Measurements from ENCODE around the gene ZNF641. TPM values are rescaled to one million over a fixed set of nuclear protein-coding genes. Genes with fewer than 3 reads are reported as not detected.

Gene ZNF641
- total RNA-seq, 2 experiments from 2014 or later = 10.6 to 11.8 TPM

Small RNA genes lying within 50 kb of the gene (small RNA-seq; reads per million reads assigned to genes)
- gene AC024257.2 = not detected

Other genes with a start within 250 kb of the ZNF641 start
- 29.9 and 48.3 TPM in 2 replicates for gene SENP1, start 244.8 kb downstream of the ZNF641 start, total RNA-seq (2014; rRNA removed; shearing (Covaris generic))
- 54.7 and 63.5 TPM in 2 replicates for gene SENP1, start 244.8 kb downstream of the ZNF641 start, total RNA-seq (2022)
- 37.4 and 42.3 TPM in 2 replicates for gene PFKM, start 231.6 kb downstream of the ZNF641 start, total RNA-seq (2014; rRNA removed; shearing (Covaris generic))
- 72.5 and 80.1 TPM in 2 replicates for gene PFKM, start 231.6 kb downstream of the ZNF641 start, total RNA-seq (2022)
- 19.9 and 26.6 TPM in 2 replicates for gene ASB8, start 193.4 kb downstream of the ZNF641 start, total RNA-seq (2014; rRNA removed; shearing (Covaris generic))
- gene ASB8, start 193.4 kb downstream of the ZNF641 start, total RNA-seq (2022) = 39.3 and 41.5 TPM in 2 replicates
- not detected in 2 replicates for gene CCDC184, start 167.3 kb downstream of the ZNF641 start, total RNA-seq (2014; rRNA removed; shearing (Covaris generic))
- not detected in 2 replicates for gene CCDC184, start 167.3 kb downstream of the ZNF641 start, total RNA-seq (2022)
- not detected in 2 replicates for gene OR10AD1, start 147.6 kb downstream of the ZNF641 start, total RNA-seq (2014; rRNA removed; shearing (Covaris generic))
- gene OR10AD1, start 147.6 kb downstream of the ZNF641 start, total RNA-seq (2022) = not detected in 2 replicates
- gene ANP32D, start 121.6 kb upstream of the ZNF641 start, total RNA-seq (2014; rRNA removed; shearing (Covaris generic)) = not detected in 2 replicates
- gene ANP32D, start 121.6 kb upstream of the ZNF641 start, total RNA-seq (2022) = not detected in 2 replicates
- gene C12orf54, start 131.6 kb upstream of the ZNF641 start, total RNA-seq (2014; rRNA removed; shearing (Covaris generic)) = not detected in 2 replicates
- gene C12orf54, start 131.6 kb upstream of the ZNF641 start, total RNA-seq (2022) = not detected in 2 replicates
- not detected in 2 replicates for gene OR8S1, start 174.7 kb upstream of the ZNF641 start, total RNA-seq (2014; rRNA removed; shearing (Covaris generic))
- gene OR8S1, start 174.7 kb upstream of the ZNF641 start, total RNA-seq (2022) = not detected in 2 replicates
- not detected in 2 replicates for gene LALBA, start 219.1 kb upstream of the ZNF641 start, total RNA-seq (2014; rRNA removed; shearing (Covaris generic))
- not detected in 2 replicates for gene LALBA, start 219.1 kb upstream of the ZNF641 start, total RNA-seq (2022)